Naive thymus-derived CD8-positive, alpha-beta T cell (primary cell): ENCODE results near the gene MECR. TPM values are rescaled to one million over a fixed set of nuclear protein-coding genes. Genes with fewer than 3 reads are reported as not detected.

Experiments
- ATAC-seq, 2 donors: fragments of 150-1000 bp; cut with Tn5 transposase in 1 of 2; sonication (Bioruptor Pico), chemical (Tn5 transposase) in 1 of 2; 1 replicate in 1 of 2; 2 replicates in 1 of 2; pipeline ENCODE4 v1.10.0; 2021; ENCODE audit warnings: mild to moderate bottlenecking in 2 of 2, moderate library complexity in 2 of 2
- POLR2A ChIA-PET: fragments of 350-600 bp; sonication (Branson Sonifier 250); formaldehyde crosslinking; loops from one replicate; lab custom pipeline; 2021; ENCODE audit warnings: antibody characterized with exemption; lab: Charles Lee
- DNase-seq, 10 donors: peaks; one replicate each; pipeline versions ENCODE4 v3.0.0 to v3.0.0-alpha.2; 2020 to 2022
- H3K27ac Mint-ChIP-seq, 10 donors: one replicate each; pipeline ENCODE4 v1.8.0; 2020 to 2022; ENCODE audit warnings: mild to moderate bottlenecking in 10 of 10, mixed read lengths in 10 of 10, moderate library complexity in 4 of 10, inconsistent platforms in 1 of 10
- H3K27me3 Mint-ChIP-seq, 5 donors: one replicate each; pipeline ENCODE4 v1.8.0; 2021 to 2022; ENCODE audit warnings: mixed read lengths in 5 of 5
- H3K36me3 Mint-ChIP-seq, 3 donors: one replicate each; pipeline ENCODE4 v1.8.0; 2020 to 2022; ENCODE audit warnings: mixed read lengths in 3 of 3, mild to moderate bottlenecking in 2 of 3, inconsistent platforms in 1 of 3
- H3K4me1 Mint-ChIP-seq, 4 donors: one replicate each; pipeline ENCODE4 v1.8.0; 2021 to 2022; ENCODE audit warnings: mixed read lengths in 4 of 4
- H3K4me3 Mint-ChIP-seq, 10 donors: one replicate each; pipeline ENCODE4 v1.8.0; 2020 to 2022; ENCODE audit warnings: mild to moderate bottlenecking in 10 of 10, mixed read lengths in 10 of 10, moderate library complexity in 6 of 10, inconsistent platforms in 1 of 10
- H3K9me3 Mint-ChIP-seq, 9 donors: one replicate each; pipeline ENCODE4 v1.8.0; 2020 to 2022; ENCODE audit warnings: mixed read lengths in 9 of 9, mild to moderate bottlenecking in 3 of 9, inconsistent platforms in 1 of 9, moderate library complexity in 1 of 9
- polyA plus RNA-seq, 3 donors: library from polyadenylated mRNA; unstranded; fragments of 300-500 nt; fragmentation: Illumina TruSeq; gene quantifications; one replicate each; pipeline ENCODE4 v1.2.3, GENCODE V29; 2021
- total RNA-seq, 8 experiments: library from RNA in 2 of 8; stranded (reverse) in 2 of 8; gene quantifications; one replicate each; pipeline ENCODE4 v1.2.3 and lab custom pipeline; 2021 to 2026

Gene MECR
- total and polyA plus RNA-seq, 5 experiments from 2014 or later: 17.9 to 25.8 (median 23.3) TPM

GRCh38 chr1:29251164-29252124 is 20.7 kb upstream of the MECR start:
- POLR2A ChIA-PET: interaction anchor here (0.6 kb wide), 1 partner anchor 41 kb away, joined by 7 read pairs; no protein-coding TSS in a partner anchor
- H3K27me3 Mint-ChIP-seq: peaks cover 2 to 44% (median 10%) of the 10 kb centered on the region in 5 donors
- DNase-seq (no peak), ATAC-seq (no peak)
- no peaks in the 10 kb centered on the region for H3K9me3 Mint-ChIP-seq
- no peak overlapping the region for H3K4me3 Mint-ChIP-seq
- H3K36me3 Mint-ChIP-seq: no peaks in the 10 kb centered on the region
- H3K4me1 Mint-ChIP-seq: no peaks in the 10 kb centered on the region
- H3K27ac Mint-ChIP-seq: no peak overlapping the region

- Mint-ChIP-seq H3K27me3 (peaks cover 2 to 39% (median 12%) of the 10 kb centered on the region in 5 donors), H3K27ac (no peak overlapping the region), H3K4me1 (no peaks in the 10 kb centered on the region), H3K9me3 (no peaks in the 10 kb centered on the region), H3K4me3 (no peak overlapping the region), H3K36me3 (no peaks in the 10 kb centered on the region)
- DNase-seq: no peak
- POLR2A ChIA-PET: no interaction called here
- no peak for ATAC-seq
Measured at GRCh38 chr1:29249951-29250581, 19.3 kb upstream of the MECR start.

GRCh38 chr1:29249170-29249691 is 18.5 kb upstream of the MECR start:
- Mint-ChIP-seq H3K36me3 (no peaks in the 10 kb centered on the region), H3K4me1 (no peaks in the 10 kb centered on the region), H3K27ac (no peak overlapping the region), H3K9me3 (no peaks in the 10 kb centered on the region), H3K27me3 (peaks cover 2 to 39% (median 12%) of the 10 kb centered on the region in 5 donors), H3K4me3 (peak overlapping the region in 1 of 10 donors; percentile 41)
- POLR2A ChIA-PET: no interaction called here
- DNase-seq: no peak
- no peak for ATAC-seq

GRCh38 chr1:29248409-29248808 is 17.7 kb upstream of the MECR start:
- H3K9me3 Mint-ChIP-seq: no peaks in the 10 kb centered on the region
- H3K4me3 Mint-ChIP-seq: no peak overlapping the region
- no peaks in the 10 kb centered on the region for H3K36me3 Mint-ChIP-seq
- H3K27me3 Mint-ChIP-seq: peaks cover 2 to 39% (median 12%) of the 10 kb centered on the region in 5 donors
- POLR2A ChIA-PET: no interaction called here
- no peaks in the 10 kb centered on the region for H3K4me1 Mint-ChIP-seq
- ATAC-seq (no peak), DNase-seq (peak in 1 of 10 donors; percentile 47)
- H3K27ac Mint-ChIP-seq: no peak overlapping the region

- Mint-ChIP-seq H3K27me3 (peaks cover 2 to 39% (median 12%) of the 10 kb centered on the region in 5 donors), H3K27ac (peak overlapping the region in 1 of 10 donors; percentile 15), H3K4me1 (no peaks in the 10 kb centered on the region), H3K9me3 (no peaks in the 10 kb centered on the region), H3K36me3 (no peaks in the 10 kb centered on the region), H3K4me3 (no peak overlapping the region)
- DNase-seq (no peak), ATAC-seq (no peak)
- POLR2A ChIA-PET: no interaction called here
Measured at GRCh38 chr1:29247571-29248273, 17.0 kb upstream of the MECR start.

- H3K4me1 Mint-ChIP-seq: no peaks in the 10 kb centered on the region
- POLR2A ChIA-PET: no interaction called here
- no peak overlapping the region for H3K4me3 Mint-ChIP-seq
- H3K27me3 Mint-ChIP-seq: peaks cover 2 to 39% (median 12%) of the 10 kb centered on the region in 5 donors
- ATAC-seq: no peak
- no peaks in the 10 kb centered on the region for H3K9me3 Mint-ChIP-seq
- H3K36me3 Mint-ChIP-seq: no peaks in the 10 kb centered on the region
- H3K27ac Mint-ChIP-seq: no peak overlapping the region
- no peak for DNase-seq
Measured at GRCh38 chr1:29247044-29247443, 16.3 kb upstream of the MECR start.

GRCh38 chr1:29245876-29246275 is 15.1 kb upstream of the MECR start:
- no peak overlapping the region for H3K4me3 Mint-ChIP-seq
- DNase-seq (no peak), ATAC-seq (peak in 1 of 2 donors; percentile 36)
- POLR2A ChIA-PET: no interaction called here
- no peaks in the 10 kb centered on the region for H3K4me1 Mint-ChIP-seq
- H3K36me3 Mint-ChIP-seq: no peaks in the 10 kb centered on the region
- peaks cover 5 to 49% (median 22%) of the 10 kb centered on the region in 5 donors for H3K27me3 Mint-ChIP-seq
- H3K27ac Mint-ChIP-seq: no peak overlapping the region
- H3K9me3 Mint-ChIP-seq: no peaks in the 10 kb centered on the region

- no peak overlapping the region for H3K4me3 Mint-ChIP-seq
- POLR2A ChIA-PET: no interaction called here
- no peaks in the 10 kb centered on the region for H3K4me1 Mint-ChIP-seq
- no peaks in the 10 kb centered on the region for H3K36me3 Mint-ChIP-seq
- DNase-seq: no peak
- ATAC-seq: no peak
- no peak overlapping the region for H3K27ac Mint-ChIP-seq
- no peaks in the 10 kb centered on the region for H3K9me3 Mint-ChIP-seq
- H3K27me3 Mint-ChIP-seq: peaks cover 8 to 54% (median 25%) of the 10 kb centered on the region in 5 donors
Measured at GRCh38 chr1:29245261-29245660, 14.5 kb upstream of the MECR start.

- no peak for DNase-seq
- Mint-ChIP-seq H3K27ac (no peak overlapping the region), H3K9me3 (no peaks in the 10 kb centered on the region), H3K27me3 (peaks cover 15 to 54% (median 36%) of the 10 kb centered on the region in 5 donors), H3K4me1 (peaks cover 0 to 1% (median under 1%) of the 10 kb centered on the region in 4 donors), H3K4me3 (no peak overlapping the region), H3K36me3 (no peaks in the 10 kb centered on the region)
- POLR2A ChIA-PET: no interaction called here
- no peak for ATAC-seq
Measured at GRCh38 chr1:29243871-29244200, 13.1 kb upstream of the MECR start.

GRCh38 chr1:29243023-29243870 is 12.5 kb upstream of the MECR start:
- H3K4me1 Mint-ChIP-seq: peaks cover 2 to 6% (median 5%) of the 10 kb centered on the region in 4 donors
- POLR2A ChIA-PET: no interaction called here
- no peak overlapping the region for H3K4me3 Mint-ChIP-seq
- H3K27ac Mint-ChIP-seq: no peak overlapping the region
- DNase-seq (peak in 1 of 10 donors; percentile 30), ATAC-seq (no peak)
- H3K36me3 Mint-ChIP-seq: no peaks in the 10 kb centered on the region
- peaks cover 18 to 55% (median 39%) of the 10 kb centered on the region in 5 donors for H3K27me3 Mint-ChIP-seq
- no peaks in the 10 kb centered on the region for H3K9me3 Mint-ChIP-seq

- Mint-ChIP-seq H3K4me1 (peaks cover 10 to 17% (median 16%) of the 10 kb centered on the region in 4 donors), H3K9me3 (no peaks in the 10 kb centered on the region), H3K27me3 (peaks cover 24 to 55% (median 42%) of the 10 kb centered on the region in 5 donors), H3K27ac (no peak overlapping the region), H3K4me3 (no peak overlapping the region), H3K36me3 (peaks cover 0 to 7% (median 0%) of the 10 kb centered on the region in 3 donors)
- DNase-seq: no peak
- POLR2A ChIA-PET: no interaction called here
- no peak for ATAC-seq
Measured at GRCh38 chr1:29240986-29241385, 10.3 kb upstream of the MECR start.

GRCh38 chr1:29240400-29240837 is 9.7 kb upstream of the MECR start:
- Mint-ChIP-seq H3K27ac (no peak overlapping the region), H3K27me3 (peaks cover 29 to 60% (median 42%) of the 10 kb centered on the region in 5 donors), H3K36me3 (peaks cover 0 to 7% (median 0%) of the 10 kb centered on the region in 3 donors), H3K4me1 (peaks cover 10 to 20% (median 18%) of the 10 kb centered on the region in 4 donors), H3K9me3 (no peaks in the 10 kb centered on the region), H3K4me3 (no peak overlapping the region)
- DNase-seq (no peak), ATAC-seq (no peak)
- POLR2A ChIA-PET: no interaction called here
